ENCODE data around the gene SPRN.

- TF ChIP-seq CTCF (IDR thresholded peaks at IDR 0.05) (no peak), POLR2A (IDR thresholded peaks at IDR 0.05) (no peak)
Observed at GRCh38 chr10:133377818-133378250, 46.6 kb downstream of the SPRN start.
